Left hindlimb (tissue), 1 donor: ENCODE measurements around the gene TMEM220.
"Not testable (repeated sequence)": the region's sequence is repeated elsewhere in the genome, so short reads cannot be mapped to it uniquely, and the experiment has no call there.

ENCODE experiments used
- DNase-seq: peaks from one replicate; pipeline ENCODE4 v3.0.0-alpha.2; 2018

The TMEM220 gene

GRCh38 chr17:10727192-10727591, 2.6 kb downstream of the TMEM220 start:
- DNase-seq, result no peak

DNA sequence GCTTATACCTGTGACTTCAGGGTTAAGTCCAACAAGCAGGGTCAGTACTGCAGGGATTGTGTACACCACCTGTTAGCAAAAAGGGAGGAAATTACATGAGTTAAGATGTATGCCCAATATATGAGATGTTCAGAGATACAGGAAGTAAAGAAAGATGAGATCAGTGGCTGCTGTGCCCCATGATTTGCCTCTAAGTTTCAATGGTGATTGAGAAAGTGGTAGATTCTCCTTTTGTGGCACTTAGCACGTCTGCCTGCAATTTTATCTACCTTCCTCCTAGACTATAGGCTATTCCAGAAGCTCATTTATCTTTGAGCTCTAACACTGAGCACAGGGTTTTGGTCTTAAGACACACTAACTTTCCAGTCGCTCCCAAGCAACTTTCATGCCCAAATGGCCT, 3.6 kb downstream of the TMEM220 start:
- no peak for DNase-seq

GRCh38 chr17:10725262-10725661, 4.6 kb downstream of the TMEM220 start:
- no peak for DNase-seq

GRCh38 chr17:10724546-10725195, 5.2 kb downstream of the TMEM220 start:
- DNase-seq, result no peak

DNA sequence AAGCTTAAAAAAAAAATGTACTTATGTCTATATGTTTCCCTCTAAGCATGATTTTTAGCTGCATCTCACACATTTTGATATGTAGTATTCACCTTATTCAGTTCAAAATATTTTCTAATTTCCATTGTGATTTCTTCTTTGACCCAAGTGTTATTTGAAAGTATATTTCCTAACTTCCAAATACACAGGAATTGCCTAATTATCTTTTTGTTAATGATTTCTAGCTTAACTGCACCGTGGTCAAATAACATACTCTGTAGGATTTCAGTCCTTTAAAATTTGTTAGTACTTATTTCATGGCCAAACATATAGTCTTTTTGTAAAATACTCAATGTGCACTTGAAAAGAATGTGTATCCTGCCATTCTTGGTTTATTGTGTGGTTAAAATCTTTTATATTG, 11.3 kb downstream of the TMEM220 start:
- no peak for DNase-seq

GRCh38 chr17:10716218-10716617, 13.6 kb downstream of the TMEM220 start:
- DNase-seq, result no peak

- DNase-seq, result no peak
Observed at GRCh38 chr17:10713318-10713717, 16.5 kb downstream of the TMEM220 start.

DNA sequence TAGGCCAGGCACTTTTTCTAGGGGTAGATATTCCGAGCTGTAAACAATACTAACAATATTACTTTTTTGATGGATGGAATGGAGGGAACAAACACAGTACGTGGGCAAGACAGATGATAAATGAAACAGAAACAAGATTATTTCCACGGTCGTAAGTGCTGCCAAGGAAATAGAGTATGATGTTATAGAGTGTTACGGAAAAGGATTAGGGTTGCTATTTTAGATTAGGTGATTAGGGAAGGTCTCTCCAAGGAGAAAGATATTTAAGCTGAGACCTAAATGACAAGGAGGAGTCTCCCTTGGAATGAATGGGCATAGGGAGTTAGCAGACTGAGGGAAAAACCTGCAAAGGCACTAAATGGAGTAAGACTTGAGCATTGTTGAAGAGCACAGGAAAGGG, 24.1 kb downstream of the TMEM220 start:
- no peak for DNase-seq

DNA sequence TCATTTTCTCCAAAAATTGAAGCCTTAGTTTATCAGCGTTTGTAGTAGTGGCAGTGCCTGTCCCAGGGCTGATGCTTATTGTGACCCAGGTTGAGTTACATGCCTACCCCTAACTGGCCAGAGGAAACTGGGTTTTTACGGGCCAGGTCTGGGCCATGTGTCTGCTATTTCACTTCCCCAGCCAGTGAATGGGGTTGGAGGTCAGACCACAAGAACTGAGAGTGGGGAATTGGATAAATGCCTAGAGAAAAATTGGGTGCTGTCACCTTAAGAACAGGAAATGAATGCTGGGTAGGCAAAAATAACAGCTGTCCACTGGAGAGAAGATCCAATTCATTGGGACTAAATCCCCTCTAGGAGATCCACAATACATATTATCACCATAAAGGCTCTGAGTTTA, 27.2 kb downstream of the TMEM220 start:
- no peak for DNase-seq

DNA sequence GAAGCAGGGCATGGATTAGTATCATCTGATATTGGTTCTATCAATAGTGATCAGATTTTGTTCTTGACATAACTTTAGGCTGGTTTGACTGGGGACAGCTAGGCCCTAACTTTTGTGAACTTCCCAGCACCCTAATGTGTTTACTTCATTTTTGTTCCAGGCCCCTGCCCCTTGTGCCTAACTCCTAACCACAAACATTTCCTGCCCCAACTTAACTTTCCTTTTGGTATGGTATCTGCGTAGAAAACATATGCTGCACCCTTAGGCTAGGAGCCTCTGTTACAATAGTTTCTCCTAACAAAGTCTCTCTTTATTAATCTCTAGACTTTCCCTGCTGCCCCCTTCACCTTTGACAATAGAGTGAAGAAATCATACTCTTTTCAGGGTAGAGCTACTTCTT, 30.0 kb downstream of the TMEM220 start:
- no peak for DNase-seq

- no peak for DNase-seq
Observed at GRCh38 chr17:10698096-10698818, 31.6 kb downstream of the TMEM220 start.

GRCh38 chr17:10697092-10698081, 32.4 kb downstream of the TMEM220 start, which contains the start of the genes ADPRM and SCO1:
ADPRM (plus strand) TSS chr17:10697594; CDS start chr17:10704927, 7,333 bp downstream.
SCO1 (minus strand) TSS chr17:10697533; CDS start chr17:10697507, 26 bp downstream.
- peak; percentile 95 for DNase-seq

- not testable (repeated sequence) for DNase-seq
Observed at GRCh38 chr17:10695875-10696407, 33.9 kb downstream of the TMEM220 start.

DNA sequence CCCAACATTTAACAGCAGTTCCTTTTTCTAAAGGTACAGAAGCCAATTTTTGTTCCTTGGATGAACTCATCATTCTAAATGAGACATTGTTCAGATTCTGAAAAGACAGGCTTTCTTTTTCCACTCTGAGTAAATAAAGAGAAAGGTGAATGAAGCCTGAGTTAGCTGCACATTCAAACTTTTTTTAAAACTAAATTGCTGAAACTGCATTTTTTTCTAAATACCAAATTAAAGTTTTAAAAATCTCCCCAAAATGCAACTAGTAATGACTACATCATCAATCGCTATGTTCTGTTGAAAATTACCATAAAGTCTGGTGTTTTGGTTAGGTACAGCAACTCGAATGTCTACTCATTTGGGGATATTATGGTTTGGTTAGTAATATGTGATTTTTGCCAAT, 42.3 kb downstream of the TMEM220 start:
- no peak for DNase-seq

- DNase-seq, result no peak
Observed at GRCh38 chr17:10683853-10684252, 46.0 kb downstream of the TMEM220 start.

- DNase-seq, result no peak
Observed at GRCh38 chr17:10681866-10682446, 47.9 kb downstream of the TMEM220 start.

GRCh38 chr17:10674704-10675103, 55.1 kb downstream of the TMEM220 start:
- no peak for DNase-seq

DNA sequence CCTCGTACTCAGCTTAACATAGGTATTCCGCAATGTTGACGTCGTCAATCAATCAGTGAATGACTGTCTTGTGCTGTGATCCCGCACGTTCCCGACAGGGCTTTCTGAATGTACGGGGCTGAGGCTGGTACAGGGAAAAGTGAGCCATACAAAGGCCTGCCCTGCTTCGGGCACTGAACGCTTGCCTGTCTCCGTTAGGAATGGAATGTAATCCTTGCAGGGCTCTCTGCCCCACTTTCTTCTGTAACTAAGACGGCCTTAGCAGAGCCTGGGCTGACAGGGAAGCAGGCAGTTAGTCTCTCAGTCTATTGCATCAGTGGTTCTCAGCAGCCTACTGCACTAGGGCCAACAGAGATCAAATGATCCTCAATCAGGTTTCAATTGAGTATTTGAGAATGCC, 56.5 kb downstream of the TMEM220 start:
- no peak for DNase-seq

DNA sequence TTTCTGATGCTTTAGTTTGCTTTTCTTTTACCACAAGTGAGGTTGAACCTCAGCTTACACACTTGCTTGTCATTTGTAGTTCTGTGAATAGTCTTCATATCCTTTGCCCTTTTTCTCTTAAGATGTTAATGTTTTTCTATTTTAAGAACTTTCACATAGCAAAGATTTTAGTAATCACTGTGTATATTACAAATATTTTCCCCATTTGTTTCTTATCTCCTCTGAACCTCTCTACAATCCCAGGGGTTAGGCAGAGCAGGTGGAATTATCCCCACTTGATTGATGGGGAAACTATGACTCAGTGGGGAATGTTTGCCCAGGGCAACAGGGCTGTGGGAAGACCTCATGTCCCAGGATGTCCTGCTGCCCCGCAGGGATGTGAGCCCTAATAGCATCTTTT, 61.0 kb downstream of the TMEM220 start:
- no peak for DNase-seq

GRCh38 chr17:10666906-10667305, 62.9 kb downstream of the TMEM220 start:
- DNase-seq, result no peak

- DNase-seq, result no peak
Observed at GRCh38 chr17:10664571-10664970, 65.3 kb downstream of the TMEM220 start.
